IPS DF 4.7 (cell line): Measurements from ENCODE around the gene CTSV.
"Not testable (repeated sequence)": the region's sequence is repeated elsewhere in the genome, so short reads cannot be mapped to it uniquely, and the experiment has no call there.

Experiments
- DNase-seq: peaks from one replicate; pipeline ENCODE4 v3.0.0-alpha.2; 2013; ENCODE audit warnings: low spot score; ENCODE audit errors: extremely low read depth

The CTSV gene

GRCh38 chr9:97038611-97039513, at the start of gene CTSV:
TSS of gene CTSV (minus strand) at chr9:97039142. CDS start at chr9:97038043, 1,099 bp downstream.
- no peak for DNase-seq

DNA sequence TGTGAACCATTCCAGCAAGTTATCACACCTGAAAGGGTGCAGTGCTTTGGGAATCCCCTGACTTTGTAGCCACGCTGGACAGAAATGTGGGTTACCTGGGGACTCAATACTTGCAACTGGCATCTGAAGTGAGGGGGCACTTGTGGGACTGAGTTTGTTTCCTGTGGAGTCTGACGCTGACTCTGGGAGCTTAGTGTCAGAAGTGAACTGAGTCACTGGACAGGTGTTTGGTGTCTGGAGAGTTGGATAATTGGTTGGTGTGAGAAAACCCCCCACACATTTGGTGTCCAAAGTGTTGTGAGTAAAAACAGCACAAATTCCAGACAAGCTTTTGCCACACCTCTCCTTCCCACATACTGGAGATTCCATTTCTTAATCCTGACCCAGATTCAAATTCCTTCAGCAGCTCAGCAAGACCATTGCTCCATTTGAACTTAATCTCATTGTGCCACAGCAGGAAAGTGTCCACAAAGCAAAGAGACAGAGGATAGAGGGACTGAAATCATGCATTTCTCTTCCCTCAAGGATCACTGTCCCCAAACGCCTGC, 48.8 kb upstream of the CTSV start:
- not testable (repeated sequence) for DNase-seq

DNA sequence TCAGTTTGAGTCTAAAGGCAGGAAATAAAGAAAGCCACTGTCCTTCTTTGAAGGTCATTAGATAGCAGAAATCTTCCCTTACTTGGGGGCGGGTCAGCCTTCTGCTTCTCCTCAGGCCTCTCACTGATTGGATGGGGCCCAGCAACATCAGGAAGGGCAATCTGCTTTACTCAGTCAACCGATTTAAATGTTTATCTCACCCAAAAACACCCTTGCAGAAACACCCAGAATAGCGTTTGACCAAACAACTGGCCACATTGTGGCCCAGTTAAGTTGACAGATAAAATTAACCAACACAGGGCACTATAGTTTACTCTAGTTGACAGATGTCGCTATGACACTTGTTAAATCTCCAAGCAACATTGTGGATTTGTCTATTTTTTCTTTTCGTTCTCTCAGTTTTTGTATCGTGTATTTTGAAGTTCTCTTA, 45.6 kb upstream of the CTSV start:
- DNase-seq = not testable (repeated sequence)

- no peak for DNase-seq
Observed at GRCh38 chr9:97078362-97078761, 39.4 kb upstream of the CTSV start.

DNA sequence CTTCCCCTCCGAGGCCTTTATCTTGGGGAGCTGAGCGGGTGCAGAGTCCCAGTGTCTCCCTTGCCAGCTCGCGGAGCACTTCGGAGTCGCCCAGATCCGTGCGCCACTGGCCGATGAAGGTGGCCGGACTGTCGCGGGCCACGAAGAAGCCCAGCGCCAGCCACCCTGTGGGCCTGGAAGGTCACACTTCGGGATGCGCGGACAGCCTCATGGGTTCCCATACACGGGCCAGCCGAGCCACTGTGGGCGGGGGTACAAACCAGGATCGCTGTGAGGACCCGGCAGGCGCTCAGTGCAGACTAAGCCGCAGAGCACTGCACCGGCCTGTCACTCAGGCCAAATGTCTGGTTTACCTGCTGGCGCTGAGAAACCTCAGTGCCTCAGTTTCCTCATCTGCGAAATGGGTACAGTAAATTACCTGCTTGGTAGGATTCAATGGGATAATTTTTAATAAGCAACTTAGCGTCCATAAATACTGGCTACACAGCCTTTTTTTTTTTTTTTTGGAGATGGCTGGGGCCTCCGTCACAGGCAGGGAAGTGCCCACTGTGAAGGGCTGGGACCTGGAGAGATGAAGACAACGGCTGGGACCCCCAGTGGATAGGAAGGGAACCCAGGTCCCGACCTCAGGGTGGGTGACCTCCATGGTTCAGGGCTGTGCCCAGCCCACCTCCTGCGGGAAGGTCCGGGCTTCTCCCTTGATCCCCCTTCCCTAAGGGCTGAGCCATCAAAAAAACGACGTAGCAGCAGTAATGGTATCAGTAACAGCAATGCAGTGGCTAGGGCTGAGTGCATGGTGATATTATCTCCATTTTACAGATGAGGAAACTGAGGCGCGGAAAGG, 38.7 kb upstream of the CTSV start:
- DNase-seq = no peak

DNA sequence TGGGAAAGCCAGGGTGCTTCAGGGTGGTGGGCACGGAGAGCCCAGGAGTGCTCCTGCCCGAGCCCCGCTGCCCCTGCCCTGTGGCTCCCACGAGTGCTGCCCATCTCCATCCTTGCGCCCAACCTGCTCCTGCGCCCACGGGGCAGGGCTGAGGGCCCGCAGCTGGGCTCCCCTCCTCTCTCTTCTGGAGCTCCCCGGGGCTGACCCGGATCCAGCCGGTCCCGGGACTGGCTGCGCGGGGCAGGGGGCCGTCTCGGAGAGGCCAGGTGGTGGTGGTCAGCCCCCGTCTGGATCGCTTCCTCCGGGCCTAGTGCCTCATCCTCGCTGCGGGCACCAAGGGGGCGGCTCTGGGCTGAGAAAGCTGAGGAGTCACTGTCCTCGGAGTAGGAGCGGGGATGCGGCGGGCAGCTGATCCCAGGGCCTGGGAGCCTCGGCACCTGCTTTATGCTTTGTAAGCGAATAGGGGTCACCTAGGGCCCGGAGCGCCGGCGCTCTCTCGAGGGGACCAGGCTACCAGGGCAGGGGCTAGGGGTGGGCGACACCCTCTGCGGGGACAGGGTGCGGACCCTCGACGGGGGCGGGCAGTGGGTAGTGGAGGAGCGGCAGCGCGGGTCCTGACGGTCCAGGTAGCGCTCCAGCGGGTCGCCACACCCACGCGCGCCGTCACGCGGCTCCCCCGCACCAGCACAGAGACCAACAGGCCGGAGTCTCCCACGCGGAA, 37.9 kb upstream of the CTSV start:
- not testable (repeated sequence) for DNase-seq

DNA sequence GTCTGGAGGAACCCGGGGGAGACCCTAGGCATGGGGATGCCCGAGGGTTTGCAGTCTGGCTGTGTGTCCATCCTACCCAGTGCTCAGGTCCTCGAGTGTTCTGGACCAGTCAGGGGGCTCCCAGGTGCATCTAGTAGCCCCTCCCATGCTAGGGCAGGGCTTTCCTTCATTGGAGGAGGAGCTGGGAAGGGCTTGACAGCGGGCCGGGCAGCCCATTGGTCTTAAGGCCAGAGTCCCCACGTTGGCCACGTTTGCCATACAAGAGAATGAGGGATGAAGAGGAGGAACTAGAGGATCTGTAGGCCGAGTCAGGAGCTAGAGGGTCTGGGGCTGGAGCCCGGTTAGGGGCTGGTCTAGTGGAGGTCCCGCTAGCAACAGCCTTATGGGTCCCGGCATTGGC, 37.3 kb upstream of the CTSV start:
- no peak for DNase-seq

- no peak for DNase-seq
Observed at GRCh38 chr9:97075289-97075985, 36.5 kb upstream of the CTSV start.

GRCh38 chr9:97073506-97073905, 34.6 kb upstream of the CTSV start:
- DNase-seq = no peak

GRCh38 chr9:97072285-97072776, 33.4 kb upstream of the CTSV start:
- no peak for DNase-seq

- DNase-seq = not testable (repeated sequence)
Observed at GRCh38 chr9:97070325-97070724, 31.4 kb upstream of the CTSV start.

DNA sequence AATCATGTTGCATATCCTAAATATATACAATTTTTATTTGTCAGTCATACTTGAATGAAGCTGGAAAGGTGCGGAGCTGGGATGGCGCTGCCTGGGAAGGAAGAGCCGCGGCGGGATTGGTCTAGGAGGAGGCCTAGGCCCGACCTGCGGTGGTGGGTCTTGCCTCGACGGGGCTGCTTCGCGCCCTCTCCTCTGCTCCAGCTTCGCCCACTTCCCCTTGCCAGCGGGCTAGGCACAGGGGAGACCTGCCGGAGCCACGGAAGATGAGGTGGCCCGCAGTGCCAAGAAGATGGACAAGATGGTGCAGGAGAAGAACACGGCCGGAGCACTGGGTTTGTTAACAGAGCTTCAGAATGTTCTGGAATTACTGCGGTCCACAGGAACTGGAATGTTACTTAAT, 28.5 kb upstream of the CTSV start:
- DNase-seq = no peak

GRCh38 chr9:97064176-97064575, 25.2 kb upstream of the CTSV start:
- no peak for DNase-seq

DNA sequence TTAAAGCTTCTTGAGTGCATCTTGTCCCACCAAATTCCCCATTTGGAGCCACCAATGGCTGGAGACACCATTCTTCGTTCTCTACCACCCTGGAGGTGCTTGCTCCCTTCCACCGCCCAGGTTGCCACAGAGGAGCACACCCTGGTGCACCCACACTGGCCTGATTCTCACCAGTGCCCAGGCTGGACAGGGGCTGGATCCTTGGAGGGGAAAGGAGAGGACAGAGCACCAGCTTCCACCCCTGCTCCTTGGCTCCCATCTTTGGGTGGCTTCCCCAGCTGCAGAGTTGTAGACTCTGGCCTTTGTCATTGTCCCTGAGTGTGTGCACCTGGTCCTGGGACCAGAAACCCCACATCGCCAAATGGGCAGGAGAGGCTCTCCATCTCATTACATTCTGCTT, 21.9 kb upstream of the CTSV start:
- no peak for DNase-seq

DNA sequence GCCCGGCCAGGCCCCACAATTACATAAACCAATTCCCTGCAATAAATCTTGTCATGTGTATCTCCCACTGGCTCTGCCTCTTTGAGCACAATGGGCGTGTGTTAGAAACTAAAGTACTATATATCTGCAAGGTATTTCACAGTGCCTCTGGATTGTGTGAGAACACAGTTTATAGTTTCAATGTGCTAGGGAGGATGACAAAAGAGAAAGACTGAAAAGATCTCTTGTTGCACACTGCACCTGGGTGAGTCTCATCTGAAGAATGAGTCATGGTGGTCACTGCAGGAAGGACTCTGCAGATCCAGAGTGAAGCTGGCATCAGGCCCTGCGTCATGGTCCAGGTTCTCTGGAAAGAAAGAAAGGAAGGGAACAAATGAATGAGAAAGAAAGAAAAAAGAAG, 20.7 kb upstream of the CTSV start:
- no peak for DNase-seq

- DNase-seq = no peak
Observed at GRCh38 chr9:97057651-97058050, 18.7 kb upstream of the CTSV start.

- DNase-seq = not testable (repeated sequence)
Observed at GRCh38 chr9:97055891-97056290, 16.9 kb upstream of the CTSV start.

DNA sequence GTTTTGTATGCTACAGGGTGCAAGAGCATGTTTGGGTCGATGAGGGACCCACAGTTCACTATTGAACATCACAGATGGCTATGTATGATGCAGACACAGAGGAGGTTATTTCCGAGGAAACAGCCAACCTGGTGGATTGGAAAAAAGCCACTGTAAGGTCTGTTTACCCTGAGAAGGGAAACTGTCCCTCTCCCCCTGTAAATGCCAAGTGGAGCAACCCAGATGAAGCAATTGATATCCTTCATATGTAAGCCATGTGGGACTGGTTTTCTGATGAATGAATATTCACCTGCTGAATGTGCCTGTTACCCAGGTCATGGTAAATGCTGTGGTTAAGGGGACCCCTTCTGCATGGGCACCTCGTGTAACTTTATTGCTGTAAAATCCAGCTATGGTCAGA, 14.8 kb upstream of the CTSV start:
- no peak for DNase-seq

GRCh38 chr9:97052735-97053134, 13.8 kb upstream of the CTSV start:
- DNase-seq = no peak

- DNase-seq = no peak
Observed at GRCh38 chr9:97046228-97046627, 7.3 kb upstream of the CTSV start.

DNA sequence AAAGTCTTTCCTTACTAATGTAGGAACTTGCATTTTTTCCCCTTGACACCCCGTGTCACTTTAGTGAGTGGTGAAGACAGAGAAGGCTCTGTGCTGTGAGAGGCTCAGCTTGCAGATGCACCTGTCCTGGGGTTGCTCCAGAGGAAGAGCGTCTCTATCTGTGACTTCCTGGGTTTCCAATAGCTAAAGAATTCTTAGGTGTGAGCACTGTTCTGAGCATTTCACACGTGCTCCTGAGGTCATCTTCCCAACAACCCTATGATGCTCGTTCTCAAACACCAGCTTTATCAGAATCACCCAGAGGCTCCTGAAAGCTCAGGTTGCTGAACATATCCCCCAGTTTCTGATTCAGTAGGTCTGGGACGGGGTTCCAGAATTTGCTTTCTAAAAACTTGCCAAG, 6.4 kb upstream of the CTSV start:
- DNase-seq = no peak
